Thoracic aorta (tissue), 2 donors: ENCODE results near the gene CTAG1B. TPM values are rescaled to one million over a fixed set of nuclear protein-coding genes. Genes with fewer than 3 reads are reported as not detected.
A peak's percentile ranks its signal among the peaks of the same experiment; 100 is the strongest.

Source experiments
- ATAC-seq: fragments of 150-250 bp; one replicate; pipeline ENCODE4 v1.8.0; 2017; ENCODE audit warnings: low read depth; ENCODE audit not compliant: insufficient number of reproducible peaks, low FRiP score
- DNase-seq: peaks from one replicate; pipeline ENCODE4 v3.0.0-alpha.2; 2020; ENCODE audit warnings: low spot score
- H3K27ac ChIP-seq, 2 donors: fragments of 200-600 bp; sonication (generic); 1 replicate in 1 of 2; 2 replicates in 1 of 2; pipeline ENCODE4 v1.5.1; 2016; ENCODE audit warnings: mild to moderate bottlenecking in 2 of 2, moderate library complexity in 2 of 2
- H3K27me3 ChIP-seq: fragments of 200-600 bp; sonication (generic); replicated peaks from 2 replicates; pipeline ENCODE4 v1.6.0; 2016; ENCODE audit warnings: mild to moderate bottlenecking; ENCODE audit not compliant: insufficient read depth
- H3K36me3 ChIP-seq: fragments of 200-600 bp; sonication (generic); one replicate; pipeline ENCODE4 v1.5.1; 2016
- H3K4me1 ChIP-seq, 2 donors: fragments of 200-600 bp; sonication (generic); 1 replicate in 1 of 2; 2 replicates in 1 of 2; pipeline versions ENCODE4 v1.5.1 to v1.6.0; 2016; ENCODE audit warnings: low read depth in 2 of 2, mild to moderate bottlenecking in 1 of 2; ENCODE audit not compliant: control insufficient read depth in 1 of 2
- H3K4me3 ChIP-seq: fragments of 200-600 bp; sonication (generic); 2 replicates; pipeline ENCODE4 v1.5.1; 2016; ENCODE audit warnings: mild to moderate bottlenecking
- H3K9me3 ChIP-seq: fragments of 200-600 bp; sonication (generic); 2 replicates; pipeline ENCODE4 v1.5.1; 2016
- total RNA-seq, 2 donors: library from RNA; depleted of rRNA; stranded (reverse); fragments of >200 nt; gene quantifications; one replicate each; pipeline versions ENCODE4 v1.1.0 to v1.2.3, GENCODE V29; 2016
- TF ChIP-seq, protein P1 (sequence below): fragments of 200-600 bp; sonication (generic); IDR thresholded peaks from one replicate; pipeline ENCODE4 v1.5.1; 2019; ENCODE audit warnings: antibody characterized with exemption

CTAG1B gene
- total RNA-seq, 2 donors from 2014 or later = not detected

DNA sequence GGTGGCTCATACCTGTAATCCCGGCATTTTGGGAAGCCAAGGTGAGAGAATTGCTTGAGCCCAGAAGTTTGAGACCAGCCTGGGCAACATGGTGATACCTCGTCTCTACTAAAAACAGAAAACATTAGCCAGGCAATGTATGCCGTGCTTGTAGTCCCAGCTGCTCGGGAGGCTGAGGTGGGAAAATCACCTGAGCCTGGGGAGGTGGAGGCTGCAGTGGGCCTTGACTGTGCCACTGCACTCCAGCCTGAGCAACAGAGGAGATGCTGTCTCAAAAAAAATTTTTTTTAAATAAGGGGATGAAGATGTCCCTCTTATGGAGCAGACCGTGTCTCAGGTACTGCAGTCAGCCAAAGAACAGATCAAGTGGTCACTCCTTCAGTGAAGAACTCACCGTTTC, 13.5 kb downstream of the CTAG1B start:
- TF ChIP-seq, protein P1, sequence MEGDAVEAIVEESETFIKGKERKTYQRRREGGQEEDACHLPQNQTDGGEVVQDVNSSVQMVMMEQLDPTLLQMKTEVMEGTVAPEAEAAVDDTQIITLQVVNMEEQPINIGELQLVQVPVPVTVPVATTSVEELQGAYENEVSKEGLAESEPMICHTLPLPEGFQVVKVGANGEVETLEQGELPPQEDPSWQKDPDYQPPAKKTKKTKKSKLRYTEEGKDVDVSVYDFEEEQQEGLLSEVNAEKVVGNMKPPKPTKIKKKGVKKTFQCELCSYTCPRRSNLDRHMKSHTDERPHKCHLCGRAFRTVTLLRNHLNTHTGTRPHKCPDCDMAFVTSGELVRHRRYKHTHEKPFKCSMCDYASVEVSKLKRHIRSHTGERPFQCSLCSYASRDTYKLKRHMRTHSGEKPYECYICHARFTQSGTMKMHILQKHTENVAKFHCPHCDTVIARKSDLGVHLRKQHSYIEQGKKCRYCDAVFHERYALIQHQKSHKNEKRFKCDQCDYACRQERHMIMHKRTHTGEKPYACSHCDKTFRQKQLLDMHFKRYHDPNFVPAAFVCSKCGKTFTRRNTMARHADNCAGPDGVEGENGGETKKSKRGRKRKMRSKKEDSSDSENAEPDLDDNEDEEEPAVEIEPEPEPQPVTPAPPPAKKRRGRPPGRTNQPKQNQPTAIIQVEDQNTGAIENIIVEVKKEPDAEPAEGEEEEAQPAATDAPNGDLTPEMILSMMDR = no peak
- Histone ChIP-seq H3K4me3 (no peak overlapping the region), H3K36me3 (no peaks in the 10 kb centered on the region), H3K27ac (no peak overlapping the region), H3K4me1 (peaks cover 0 to 11% of the 10 kb centered on the region in 2 donors), H3K27me3 (no peaks in the 10 kb centered on the region), H3K9me3 (no peaks in the 10 kb centered on the region)
- ATAC-seq = no peak
- DNase-seq = no peak

DNA sequence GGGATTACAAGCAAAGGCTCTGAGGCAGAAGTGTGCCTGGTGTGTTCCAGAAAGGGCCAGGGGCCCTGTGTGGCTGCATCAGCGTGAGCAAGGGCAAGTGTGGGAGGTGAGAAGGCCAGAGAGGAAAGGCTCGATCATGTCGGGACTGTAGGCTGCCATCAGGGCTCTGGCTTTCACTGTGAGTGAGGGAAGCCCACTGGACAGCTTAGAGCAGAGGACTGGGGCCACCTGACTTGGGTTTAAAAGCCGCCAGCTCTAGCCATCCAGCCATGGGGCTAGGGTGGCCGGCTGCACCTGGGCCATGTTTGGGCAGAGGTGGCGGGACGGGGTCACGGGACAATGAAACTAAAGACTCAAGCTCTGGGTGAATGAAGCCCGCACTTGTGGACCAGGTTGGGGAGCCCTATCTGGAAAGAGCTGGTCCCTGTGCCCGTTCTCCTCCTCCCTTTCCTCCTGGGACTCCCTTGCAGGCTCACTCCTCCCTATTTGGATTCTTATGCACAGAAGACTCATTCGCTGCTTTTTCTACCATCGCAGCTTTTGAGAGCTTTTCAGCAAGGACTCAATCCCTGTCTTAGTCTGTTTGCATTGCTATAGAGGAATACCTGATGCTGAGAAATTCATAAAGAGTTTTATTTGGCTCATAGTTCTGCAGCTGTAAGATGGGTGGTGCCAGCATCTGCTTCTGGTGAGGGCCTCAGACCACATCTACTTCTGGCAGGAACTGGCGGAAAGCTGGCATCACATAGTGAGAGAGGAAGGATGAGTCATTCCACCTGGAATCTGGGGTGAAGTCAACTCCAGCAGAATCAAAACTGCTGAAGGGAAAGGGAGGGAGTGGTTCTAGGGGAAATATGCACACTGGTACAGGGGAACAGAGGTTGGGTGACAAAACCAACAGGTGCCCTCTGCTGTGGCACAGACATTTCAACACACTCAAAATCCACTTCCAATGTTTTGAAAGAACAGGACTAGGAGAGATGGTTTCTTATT, 15.3 kb downstream of the CTAG1B start:
- H3K9me3 ChIP-seq = no peaks in the 10 kb centered on the region
- ATAC-seq (peak; percentile 43), DNase-seq (no peak)
- H3K4me3 ChIP-seq = no peak overlapping the region
- H3K27ac ChIP-seq = peak overlapping the region in 1 of 2 donors; percentile 35
- TF ChIP-seq, protein P1 = no peak
- peaks cover 0 to 11% of the 10 kb centered on the region in 2 donors for H3K4me1 ChIP-seq
- H3K27me3 ChIP-seq = no peaks in the 10 kb centered on the region
- H3K36me3 ChIP-seq = no peaks in the 10 kb centered on the region

DNA sequence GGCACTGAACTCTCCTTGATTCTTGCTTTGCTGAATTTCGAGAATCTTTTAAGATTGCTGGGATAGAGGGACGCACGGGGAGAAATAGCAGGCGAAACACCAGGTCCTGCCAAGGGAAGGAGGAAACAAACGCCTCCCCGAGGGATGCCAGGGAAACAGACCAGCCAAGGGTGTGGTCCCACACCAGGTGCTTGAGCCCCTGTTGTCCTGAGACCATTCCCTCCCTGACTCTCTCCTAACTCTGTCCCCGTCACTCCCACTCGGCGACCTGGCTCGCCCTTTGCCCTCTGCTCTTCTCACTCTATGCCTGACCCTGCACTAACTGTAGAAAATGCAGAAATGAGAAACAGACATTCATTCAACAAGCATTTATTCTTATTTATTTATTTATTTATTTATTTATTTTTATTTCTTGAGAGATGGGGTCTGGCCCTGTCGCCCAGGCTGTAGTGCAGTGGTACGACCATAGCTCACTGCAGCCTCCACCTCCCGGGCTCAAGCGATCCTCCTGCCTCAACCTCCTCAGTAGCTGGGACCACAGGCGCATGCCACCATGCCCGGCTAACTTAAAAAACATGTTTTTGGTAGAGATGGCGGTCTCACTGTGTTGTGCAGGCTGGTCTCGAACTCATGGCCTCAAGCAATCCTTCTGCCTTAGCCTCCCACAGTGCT, 16.2 kb downstream of the CTAG1B start:
- Histone ChIP-seq H3K4me1 (peaks cover 0 to 11% of the 10 kb centered on the region in 2 donors), H3K27me3 (no peaks in the 10 kb centered on the region), H3K36me3 (no peaks in the 10 kb centered on the region), H3K27ac (peak overlapping the region in 1 of 2 donors; percentile 35), H3K4me3 (no peak overlapping the region), H3K9me3 (no peaks in the 10 kb centered on the region)
- ATAC-seq (no peak), DNase-seq (no peak)
- TF ChIP-seq, protein P1 = no peak

DNA sequence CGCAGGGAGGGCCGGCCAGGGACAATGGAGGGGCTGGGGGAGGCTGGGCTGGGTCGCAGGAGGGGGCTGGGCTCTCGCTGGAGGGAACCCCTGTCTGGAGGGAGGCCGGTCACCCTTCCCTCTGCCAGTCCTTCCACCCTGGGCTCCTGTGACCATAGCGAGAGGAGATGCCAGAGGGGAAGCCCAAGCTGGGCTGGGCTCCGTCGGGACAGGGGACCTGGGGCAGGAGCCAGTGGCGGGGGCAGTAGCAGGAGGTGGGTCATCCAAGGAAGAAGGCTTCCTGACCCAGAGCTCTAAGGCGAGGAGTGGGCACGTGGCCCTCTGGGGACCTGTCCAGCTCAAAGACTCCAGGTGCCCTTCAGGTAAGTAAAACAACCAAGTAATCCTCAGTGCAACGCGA, 16.9 kb downstream of the CTAG1B start:
- Histone ChIP-seq H3K4me3 (no peak overlapping the region), H3K27ac (no peak overlapping the region), H3K9me3 (no peaks in the 10 kb centered on the region), H3K27me3 (no peaks in the 10 kb centered on the region), H3K36me3 (no peaks in the 10 kb centered on the region), H3K4me1 (peaks cover 0 to 11% of the 10 kb centered on the region in 2 donors)
- DNase-seq (no peak), ATAC-seq (no peak)
- TF ChIP-seq, protein P1 = no peak

DNA sequence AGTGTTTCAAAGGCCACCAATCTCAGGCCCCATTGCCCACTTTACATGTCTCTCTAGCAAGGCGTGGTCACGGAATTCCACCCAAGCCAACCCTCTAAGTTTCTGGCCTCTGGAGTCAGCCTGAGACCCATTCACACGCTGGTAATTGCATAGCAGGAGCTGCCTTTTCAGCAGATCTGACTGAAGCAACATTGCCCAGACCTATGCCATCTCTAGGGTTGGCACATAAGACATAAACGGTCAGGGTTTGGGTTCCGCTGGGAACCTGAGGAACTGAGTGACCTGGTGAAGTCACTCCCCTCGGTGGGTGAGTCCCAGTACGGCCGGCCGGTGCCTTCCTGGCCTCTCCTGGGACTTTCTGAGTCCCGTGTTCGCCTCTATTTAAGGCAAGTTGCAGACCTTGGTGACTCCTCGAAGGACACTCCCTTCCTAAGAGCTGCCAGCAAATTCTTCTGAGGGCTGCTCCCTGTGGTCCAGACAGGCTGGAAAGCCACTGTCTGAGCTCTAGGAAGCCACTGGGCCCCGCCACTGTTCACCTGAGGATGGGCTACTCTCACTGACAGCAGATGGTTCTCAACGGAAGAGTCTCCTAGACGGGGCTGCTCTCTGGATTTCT, 18.2 kb downstream of the CTAG1B start:
- ATAC-seq (no peak), DNase-seq (no peak)
- H3K36me3 ChIP-seq = no peaks in the 10 kb centered on the region
- H3K27me3 ChIP-seq = no peaks in the 10 kb centered on the region
- no peak overlapping the region for H3K4me3 ChIP-seq
- no peaks in the 10 kb centered on the region for H3K9me3 ChIP-seq
- H3K27ac ChIP-seq = no peak overlapping the region
- TF ChIP-seq, protein P1 = no peak
- peaks cover 0 to 11% of the 10 kb centered on the region in 2 donors for H3K4me1 ChIP-seq
